Activated CD8-positive, alpha-beta memory T cell treated with anti-CD3 and anti-CD28 coated beads for 1 hour (primary cell): ENCODE measurements around the gene NTN3.
A peak's percentile ranks its signal among the peaks of the same experiment; 100 is the strongest.
"Not testable (repeated sequence)": the region's sequence is repeated elsewhere in the genome, so short reads cannot be mapped to it uniquely, and the experiment has no call there.

Source experiments
- DNase-seq, 2 donors: peaks; one replicate each; pipeline ENCODE4 v3.0.0-alpha.2; 2020; ENCODE audit warnings: low read depth in 1 of 2; ENCODE audit errors: extremely low read depth in 1 of 2

The NTN3 gene

GRCh38 chr16:2439598-2439997 is 31.5 kb upstream of the NTN3 start:
- no peak for DNase-seq

DNA sequence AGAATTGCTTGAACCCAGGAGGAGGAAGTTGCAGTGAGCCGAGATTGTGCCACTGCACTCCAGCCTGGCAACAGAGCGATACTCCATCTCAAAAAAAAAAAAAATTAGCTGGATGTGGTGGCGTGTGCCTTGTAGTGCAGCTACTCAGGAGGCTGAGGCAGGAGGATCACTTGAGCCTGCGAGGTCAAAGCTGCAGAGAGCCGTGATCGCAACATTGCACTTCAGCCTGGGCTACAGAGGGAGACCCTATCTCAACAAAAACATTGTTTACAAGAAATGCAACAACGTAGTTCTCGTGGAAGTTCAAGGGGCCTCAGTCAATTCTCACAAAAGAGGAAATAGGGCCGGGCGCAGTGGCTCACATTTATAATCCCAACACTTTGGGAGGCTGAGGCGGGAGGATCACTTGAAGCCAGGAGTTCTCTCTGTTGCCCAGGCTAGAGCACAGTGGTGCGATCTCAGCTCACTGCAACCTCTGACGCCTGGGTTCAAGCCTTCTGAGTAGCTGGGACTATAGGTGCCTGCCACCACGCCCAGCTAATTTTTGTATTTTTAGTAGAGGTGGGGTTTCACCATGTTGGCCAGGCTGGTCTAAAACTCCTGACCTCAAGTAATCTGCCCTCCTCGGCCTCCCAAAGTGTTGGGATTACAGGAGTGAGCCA is 29.8 kb upstream of the NTN3 start:
- DNase-seq, result not testable (repeated sequence)

- no peak for DNase-seq
These were observed 27.5 kb upstream of the NTN3 start for GRCh38 chr16:2443555-2443954.

DNA sequence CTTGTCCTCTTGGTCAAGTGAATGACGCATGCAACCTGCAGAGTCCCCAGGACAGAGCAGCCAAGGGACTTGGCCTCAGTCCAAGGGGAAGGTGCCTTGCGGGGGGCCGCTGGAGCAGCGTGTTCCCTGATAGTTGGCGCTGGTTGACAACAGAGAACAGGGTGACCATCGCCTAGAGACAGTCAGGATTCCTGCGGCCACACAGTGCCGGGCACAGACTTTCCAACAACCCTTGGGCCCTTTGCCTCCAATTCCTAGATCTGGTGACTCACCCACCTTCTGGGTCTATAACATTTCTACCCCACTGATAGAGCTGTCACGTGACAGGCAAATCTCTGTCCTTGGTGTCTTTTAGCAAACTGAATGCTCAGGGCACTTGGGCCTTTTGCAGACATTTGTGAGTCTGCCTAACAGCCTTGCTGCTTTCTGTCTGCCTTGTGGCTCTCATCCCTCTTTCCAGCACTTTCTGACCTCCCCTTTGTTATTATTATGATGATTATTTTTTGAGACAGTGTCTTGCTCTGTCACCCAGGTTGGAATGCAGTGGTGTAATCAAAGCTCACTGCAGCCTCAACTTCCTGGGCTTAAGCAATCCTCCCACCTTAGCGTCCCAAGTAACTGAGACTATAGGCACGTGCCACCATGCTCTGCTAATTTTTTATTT is 23.0 kb upstream of the NTN3 start:
- no peak for DNase-seq

- no peak for DNase-seq
These were observed 22.0 kb upstream of the NTN3 start for GRCh38 chr16:2449118-2449517.

GRCh38 chr16:2450535-2450934 is 20.6 kb upstream of the NTN3 start:
- no peak for DNase-seq

DNA sequence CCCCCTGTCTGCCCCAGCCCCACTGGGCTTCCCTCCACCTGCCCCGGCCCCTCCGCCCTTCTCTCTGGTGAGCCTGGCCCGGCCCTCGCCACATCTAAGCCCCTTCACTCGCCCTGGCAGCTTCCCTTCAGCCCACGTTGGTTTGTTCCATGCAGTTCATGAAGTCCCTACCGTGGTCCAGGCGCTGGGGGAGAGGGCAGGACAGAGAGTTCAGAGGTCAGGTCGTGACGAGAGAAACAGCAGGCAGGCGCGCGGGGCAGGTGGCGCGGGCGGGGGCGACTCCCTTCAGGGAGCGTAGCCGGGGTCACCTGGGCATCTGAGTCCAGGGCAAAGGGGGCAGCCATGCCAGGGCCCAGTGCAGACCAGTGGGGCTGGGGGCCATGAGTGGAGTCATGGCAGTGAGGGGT is 20.1 kb upstream of the NTN3 start:
- DNase-seq, result no peak

- no peak for DNase-seq
These were observed 19.2 kb upstream of the NTN3 start for GRCh38 chr16:2451851-2452320.

DNA sequence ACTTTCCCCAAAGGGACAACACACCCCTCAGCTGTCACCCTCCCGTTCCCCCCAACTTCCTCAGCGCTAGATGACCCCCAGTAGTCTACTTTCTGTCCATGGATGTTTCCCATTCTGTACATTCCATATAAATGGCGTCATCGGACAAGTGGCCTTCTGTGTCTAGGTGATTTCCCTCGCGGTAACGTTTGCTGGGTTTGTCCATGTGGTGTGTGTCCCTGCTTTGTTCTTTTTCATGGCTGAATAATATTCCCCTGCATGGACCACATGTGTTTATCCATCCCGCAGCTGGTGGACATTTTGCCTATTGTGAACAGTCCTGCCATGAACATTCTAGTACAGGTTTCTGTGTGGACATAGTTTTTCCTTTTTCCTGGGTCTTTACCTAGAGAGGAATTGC is 18.4 kb upstream of the NTN3 start:
- no peak for DNase-seq

DNA sequence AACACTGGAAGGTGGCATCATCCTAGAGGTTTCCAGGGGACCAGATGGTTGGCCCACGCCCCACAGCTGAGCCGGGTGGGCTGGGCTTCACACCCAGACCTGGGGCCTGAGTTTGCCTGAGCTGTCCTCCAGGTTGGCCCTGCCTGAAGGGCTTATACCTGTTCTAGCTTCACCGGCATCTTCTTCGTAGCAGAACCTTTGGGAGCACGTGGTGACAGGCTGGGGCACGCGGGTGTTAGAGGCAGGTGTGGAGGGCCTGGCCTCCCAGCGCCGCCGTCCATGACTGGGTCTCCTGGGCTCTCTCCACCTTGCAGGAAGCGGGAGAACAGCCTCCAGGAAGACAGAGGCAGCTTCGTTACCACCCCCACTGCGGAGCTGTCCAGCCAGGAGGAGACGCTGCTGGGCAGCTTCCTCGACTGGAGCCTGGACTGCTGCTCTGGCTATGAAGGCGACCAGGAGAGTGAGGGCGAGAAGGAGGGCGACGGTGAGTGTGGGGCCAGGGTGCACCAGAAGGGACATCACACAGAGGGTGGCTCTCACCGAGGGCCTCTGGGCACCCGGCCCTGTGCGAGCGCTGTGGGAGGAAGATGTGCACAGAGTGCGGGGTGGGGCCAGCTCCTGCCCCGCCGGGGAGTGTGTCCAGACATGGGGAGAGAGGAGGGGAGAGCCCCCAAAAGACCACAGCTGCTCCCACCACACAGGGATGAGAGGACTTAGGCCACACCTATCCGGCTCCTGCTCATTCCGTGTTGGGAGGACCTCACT is 15.8 kb upstream of the NTN3 start:
- no peak for DNase-seq

DNA sequence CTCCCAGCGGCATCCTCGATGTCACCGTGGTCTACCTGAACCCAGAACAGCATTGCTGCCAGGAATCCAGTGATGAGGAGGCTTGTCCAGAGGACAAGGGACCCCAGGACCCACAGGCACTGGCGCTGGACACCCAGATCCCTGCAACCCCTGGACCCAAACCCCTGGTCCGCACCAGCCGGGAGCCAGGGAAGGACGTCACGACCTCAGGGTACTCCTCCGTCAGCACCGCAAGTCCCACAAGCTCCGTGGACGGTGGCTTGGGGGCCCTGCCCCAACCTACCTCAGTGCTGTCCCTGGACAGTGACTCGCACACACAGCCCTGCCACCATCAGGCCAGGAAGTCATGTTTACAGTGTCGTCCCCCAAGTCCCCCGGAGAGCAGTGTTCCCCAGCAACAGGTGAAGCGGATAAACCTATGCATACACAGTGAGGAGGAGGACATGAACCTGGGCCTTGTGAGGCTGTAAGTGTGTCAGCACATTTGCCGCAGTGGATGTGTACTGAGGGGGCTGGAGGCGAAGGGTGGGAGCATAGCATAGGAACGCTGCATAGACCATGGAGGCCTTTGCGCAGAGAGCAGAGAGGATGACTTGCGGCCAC is 14.4 kb upstream of the NTN3 start:
- DNase-seq, result no peak

DNA sequence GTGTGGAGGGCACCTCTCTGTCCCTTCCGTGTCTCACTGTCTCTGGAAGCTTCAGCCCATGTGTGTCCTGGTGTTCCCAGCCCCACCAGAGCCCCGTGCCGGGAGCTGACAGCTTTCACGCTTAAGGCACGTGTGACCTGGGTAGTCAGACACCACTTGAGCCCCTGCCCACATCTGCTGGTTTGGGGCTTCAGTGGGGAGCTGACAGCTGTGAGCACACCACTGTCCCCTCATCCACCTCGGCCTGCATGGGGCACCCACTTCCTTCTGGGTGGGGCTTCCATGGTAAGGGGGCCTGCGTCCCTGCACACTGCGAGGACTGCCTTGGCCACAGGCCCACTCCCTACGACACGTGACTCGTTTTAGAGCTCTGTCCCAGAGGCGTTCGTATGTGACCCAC is 13.8 kb upstream of the NTN3 start:
- DNase-seq, result no peak

GRCh38 chr16:2457946-2458345 is 13.2 kb upstream of the NTN3 start:
- no peak for DNase-seq

GRCh38 chr16:2458887-2459646 is 12.0 kb upstream of the NTN3 start:
- no peak for DNase-seq

DNA sequence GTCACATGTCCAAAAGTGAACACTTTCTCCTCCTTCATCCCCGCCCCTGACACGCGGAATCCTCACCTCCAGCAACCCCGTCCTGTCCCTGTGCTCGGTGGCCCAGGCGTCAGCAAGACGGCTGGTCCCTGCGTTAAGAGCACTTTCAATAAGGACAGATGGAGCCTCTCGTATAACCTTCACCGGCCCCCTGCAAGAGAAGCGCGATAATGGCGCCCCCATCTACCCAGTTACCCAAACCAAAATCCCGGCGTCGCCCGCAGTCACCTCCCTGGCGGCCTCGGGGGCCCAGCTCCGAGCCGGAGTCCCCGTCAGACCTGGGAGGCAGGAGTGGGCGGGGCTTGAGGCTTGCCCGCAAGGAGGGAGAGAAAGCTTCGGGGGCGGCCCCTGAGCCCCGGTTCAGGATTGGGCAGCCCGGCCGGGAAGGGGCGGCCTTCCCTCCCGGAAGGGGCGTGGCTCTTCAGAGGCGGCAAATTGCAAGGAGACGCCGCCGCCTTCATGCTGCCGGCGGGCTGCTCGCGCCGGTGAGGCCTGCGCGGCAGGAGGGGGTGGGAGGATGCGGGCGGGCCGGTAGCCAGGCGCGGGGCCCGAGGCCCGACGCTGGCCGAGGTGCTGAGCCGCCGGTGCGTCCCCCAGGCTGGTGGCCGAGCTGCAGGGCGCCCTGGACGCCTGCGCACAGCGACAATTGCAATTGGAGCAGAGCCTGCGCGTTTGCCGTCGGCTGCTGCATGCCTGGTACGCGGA is 11.3 kb upstream of the NTN3 start, which contains the start of gene TEDC2:
TEDC2 (plus strand) TSS at position 463 of the 744 bp plus-strand sequence; CDS start at position 499, 36 bp downstream.
- peak; percentile 93 to 97 for DNase-seq

DNA sequence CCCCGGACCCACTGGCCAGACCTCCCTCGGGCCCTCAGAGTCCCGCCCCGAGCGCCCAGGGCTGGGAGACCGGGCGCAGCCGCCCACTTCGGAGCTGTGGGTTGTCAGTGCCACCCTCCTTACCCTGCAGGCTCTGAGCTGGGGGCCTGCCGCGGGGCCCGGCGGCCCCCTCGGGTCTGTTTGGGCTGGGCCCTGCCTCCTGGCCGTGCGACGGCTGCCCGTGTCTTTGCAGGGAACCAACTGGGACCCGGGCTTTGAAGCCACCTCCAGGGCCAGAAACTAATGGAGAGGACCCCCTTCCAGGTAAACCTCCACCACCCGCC is 10.7 kb upstream of the NTN3 start:
- no peak for DNase-seq

- no peak for DNase-seq
These were observed 10.2 kb upstream of the NTN3 start for GRCh38 chr16:2460916-2461315.

- DNase-seq, result no peak
These were observed 8.8 kb upstream of the NTN3 start for GRCh38 chr16:2462031-2462866.

DNA sequence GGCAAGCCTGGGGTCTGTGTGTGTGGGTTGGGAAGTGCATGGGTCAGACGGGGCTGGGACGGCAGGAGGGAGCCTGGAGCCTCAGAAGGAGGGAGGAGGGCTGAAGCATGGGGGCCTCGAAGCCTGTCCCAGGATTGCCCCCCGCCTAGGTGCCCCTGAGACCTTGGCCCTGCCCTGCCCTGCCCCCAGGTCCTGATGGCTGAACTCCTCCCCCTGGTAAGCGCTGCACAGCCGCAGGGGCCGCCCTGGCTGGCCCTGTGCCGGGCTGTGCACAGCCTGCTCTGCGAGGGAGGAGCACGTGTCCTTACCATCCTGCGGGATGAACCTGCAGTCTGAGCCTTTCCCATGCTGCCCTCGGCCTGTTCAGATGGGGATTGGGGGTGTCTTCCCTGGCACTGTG is 6.8 kb upstream of the NTN3 start:
- no peak for DNase-seq
